Activated gamma-delta T cell (primary cell): ENCODE measurements around the gene IL21R.

ENCODE experiments used
- DNase-seq: peaks from one replicate; lab custom pipeline; 2025; lab: John Stamatoyannopoulos, UW

IL21R gene

DNA sequence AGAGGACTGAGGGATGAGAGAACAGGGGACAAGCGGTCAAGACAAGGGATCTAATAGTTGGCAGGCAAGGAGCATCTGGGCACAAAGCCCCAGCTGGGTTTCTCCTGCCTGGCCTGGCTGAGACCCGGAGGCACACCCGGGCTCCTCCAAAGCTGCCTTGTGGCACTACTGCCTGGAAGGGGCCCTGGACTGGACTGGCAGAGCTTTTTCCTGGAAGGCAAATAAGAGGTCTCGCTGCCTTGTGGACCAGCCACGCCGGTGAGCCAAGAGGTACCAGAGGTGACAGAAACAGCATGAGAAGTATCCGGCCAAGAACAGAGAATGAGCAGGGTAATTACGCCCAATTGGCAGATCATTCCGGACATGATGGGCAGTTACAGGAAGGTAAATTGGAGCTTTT lies 83.2 kb downstream of the IL21R start:
- no peak for DNase-seq

DNA sequence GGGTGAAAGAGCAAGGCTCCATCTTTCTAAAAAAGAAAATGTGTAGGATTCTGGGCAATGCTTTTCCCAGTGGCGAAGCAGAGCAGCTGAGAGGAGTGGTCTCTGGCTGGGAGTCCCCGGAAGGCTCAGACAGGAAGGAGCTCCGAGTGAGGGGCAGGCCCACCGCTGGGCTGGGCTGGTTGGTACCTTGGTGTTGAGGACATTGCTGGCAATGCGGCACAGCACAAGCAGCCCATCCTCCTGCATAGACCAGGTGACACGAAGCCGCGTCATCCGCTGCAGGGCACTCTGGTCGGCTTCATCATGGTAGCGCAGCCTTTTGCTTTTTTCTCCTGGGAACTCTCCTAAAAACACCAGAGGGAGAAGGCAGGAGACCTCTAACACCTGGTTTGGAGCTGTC lies 83.8 kb downstream of the IL21R start:
- DNase-seq = no peak

DNA sequence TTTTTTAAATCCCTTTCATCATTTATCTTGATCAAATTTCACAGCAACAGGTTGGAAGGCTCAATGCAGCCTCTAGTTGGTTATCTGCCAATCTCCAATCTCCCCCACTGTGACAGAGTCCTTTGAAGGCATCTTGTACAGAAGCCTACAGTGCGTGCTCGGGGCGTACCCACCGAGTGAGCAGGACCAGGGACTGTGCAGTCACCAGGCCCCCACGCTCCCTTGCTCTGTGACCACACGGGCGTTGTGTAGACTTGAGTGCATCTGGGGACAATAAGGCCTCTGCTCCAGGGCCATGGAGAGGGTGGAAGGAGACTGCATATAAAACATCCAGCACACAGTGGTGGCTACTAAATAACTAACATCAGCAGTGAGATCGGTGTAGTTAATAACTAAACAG lies 84.4 kb downstream of the IL21R start:
- DNase-seq = no peak

- no peak for DNase-seq
These were observed 84.8 kb downstream of the IL21R start for GRCh38 chr16:27486760-27487159.

DNA sequence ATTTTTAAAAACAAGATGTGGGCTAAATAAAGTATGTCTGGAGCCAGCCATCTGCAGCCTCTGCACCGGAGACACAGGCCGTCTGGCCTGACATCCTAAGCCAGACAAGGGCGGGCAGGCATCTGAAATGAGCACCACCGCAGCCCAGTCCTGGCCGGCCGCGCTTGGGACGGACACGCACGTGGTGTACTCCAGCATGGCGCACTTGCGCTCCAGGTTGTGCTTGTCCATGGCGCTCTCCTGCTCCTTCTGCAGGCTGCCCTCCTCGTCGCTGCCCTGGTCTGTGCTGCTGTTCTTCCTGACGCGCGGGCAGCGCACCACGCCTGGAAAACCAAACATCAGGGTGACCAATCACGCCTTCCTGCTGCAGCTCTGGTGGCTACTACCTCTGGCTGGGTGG lies 87.4 kb downstream of the IL21R start:
- DNase-seq = no peak

- no peak for DNase-seq
These were observed 87.9 kb downstream of the IL21R start for GRCh38 chr16:27489906-27490305.

DNA sequence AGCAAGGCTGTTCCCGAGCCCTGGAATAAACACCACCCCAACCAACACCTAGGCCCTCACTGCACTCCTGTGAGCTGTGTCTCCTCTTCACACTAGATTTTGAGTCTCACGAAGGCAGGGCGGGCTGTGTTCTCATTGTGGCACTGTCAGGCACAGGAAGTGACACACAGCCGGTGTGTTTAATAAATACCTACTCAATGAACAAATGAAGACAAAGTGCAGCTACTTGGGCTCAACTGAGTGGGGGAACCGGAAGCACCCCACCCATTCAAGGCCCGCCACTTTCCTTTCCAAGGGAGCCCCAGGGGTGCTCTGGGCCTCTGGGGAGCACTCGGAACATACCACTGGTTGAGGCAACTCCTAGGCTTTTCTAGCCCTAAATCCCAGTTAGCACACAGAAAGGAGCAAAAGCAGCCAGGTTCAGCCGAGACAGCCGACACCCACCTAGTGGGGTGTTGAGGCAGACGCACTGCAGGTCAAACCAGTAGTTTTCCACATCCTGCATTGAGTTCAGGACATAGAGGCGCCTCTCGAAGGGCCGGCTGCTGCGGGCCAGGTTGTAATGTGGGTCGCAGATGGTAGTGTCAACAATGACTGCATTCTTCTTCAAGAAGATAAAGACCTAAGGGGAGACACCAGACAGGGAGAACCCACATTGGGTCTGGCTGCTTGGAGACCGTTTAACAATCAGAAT lies 90.1 kb downstream of the IL21R start:
- DNase-seq = no peak

DNA sequence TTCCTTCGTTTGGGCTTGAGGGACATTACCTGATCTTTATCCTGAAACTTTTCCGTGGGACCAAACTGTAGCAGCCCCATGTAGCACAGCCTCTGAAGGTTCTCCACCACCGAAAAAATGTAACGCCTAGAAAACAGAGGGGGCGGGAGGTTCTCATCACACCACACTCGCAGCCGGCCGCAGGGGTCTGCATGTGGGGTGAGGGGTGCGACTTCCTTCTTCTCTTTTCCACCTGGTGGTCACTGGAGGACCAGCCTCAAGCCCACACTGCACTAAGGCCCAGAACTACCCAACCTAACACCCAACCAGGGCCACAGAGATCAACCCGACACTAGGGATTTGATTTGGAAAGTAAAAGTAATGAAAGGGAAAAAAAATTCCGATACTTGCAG lies 90.6 kb downstream of the IL21R start:
- DNase-seq = no peak

DNA sequence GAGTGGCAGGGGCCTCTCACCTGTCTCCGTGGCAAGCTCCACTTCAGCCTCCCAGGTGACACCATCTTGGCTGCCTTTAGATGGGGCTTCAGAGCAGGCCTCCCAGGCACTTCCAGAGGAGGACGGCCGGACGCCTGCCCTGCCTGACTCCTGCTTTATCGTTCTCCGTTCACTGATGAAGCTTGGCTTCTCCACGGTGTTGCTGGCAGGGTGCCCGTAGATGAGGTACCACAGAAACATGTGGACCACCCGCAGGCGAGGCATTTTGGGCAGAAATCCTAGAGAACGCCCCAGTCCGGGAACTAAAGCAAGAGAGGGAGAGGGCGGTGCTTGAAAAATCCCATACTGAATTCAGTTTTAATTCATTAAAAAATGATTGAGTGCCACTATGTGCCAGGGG lies 93.2 kb downstream of the IL21R start:
- no peak for DNase-seq

GRCh38 chr16:27498031-27498825 lies 96.3 kb downstream of the IL21R start:
- no peak for DNase-seq

DNA sequence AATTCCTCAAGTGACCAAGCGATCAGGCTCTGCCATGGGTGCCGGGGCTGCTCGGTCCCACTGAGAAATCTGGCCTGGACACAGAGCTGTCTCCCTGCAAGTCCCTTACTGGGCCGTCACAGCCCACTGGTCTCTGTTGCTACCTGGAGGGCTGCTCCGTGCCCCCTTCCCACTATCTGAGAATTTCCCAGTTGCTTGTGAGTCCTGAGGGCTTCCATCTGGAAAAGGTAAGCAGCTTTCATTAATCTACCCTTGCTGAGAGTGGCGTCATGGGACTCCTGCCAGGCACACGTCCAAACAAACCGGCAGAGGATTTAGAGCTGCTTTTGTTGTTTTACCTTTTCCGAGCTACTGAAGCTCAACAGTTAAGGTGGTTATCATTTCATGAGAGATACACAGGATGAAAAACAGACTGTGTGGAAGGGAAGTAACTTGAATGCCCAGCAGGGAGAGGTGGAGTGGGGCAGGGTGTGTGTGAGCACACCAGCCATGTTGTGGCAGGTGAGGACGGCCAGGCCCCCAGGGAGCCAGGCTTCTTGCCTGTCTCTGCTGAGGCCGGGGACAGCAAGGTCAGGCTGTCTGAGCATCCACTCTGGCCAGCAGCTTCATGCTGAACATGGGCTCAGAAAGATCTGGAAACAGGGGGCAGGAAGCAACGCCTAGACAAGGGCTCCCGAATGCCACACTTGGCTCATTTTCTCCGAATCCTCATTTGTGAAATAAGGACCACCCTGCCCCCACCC lies 97.1 kb downstream of the IL21R start:
- no peak for DNase-seq

DNA sequence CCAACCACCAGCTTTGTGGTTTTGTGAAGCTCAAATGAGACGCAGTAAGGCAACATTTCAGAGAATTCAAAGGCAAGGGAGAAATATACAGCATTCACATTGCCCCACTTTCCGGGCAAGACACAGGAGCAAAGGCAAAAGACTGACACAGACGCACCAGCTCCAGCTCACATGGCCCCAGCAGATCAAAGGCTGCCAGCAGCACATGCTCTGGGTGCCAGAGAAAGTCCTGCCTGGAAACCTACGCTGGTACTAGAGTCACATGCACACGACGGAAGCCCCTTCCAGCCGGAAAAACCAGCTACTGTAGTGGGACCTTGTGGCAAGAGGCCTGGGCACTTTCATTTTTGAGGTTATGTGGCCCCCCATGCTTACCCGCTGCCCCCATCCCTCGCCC lies 97.7 kb downstream of the IL21R start:
- no peak for DNase-seq

- no peak for DNase-seq
These were observed 98.8 kb downstream of the IL21R start for GRCh38 chr16:27500801-27501200.
